Measurements from ENCODE around the gene WDR75. TPM values are rescaled to one million over a fixed set of nuclear protein-coding genes. Genes with fewer than 3 reads are reported as not detected.
A peak's percentile ranks its signal among the peaks of the same experiment; 100 is the strongest.

The WDR75 gene
- total and polyA plus RNA-seq, 9 of the 15 experiments (the other 6 are each of a cell fraction or from before 2014, with no cell fraction given): 50.9 to 111 (median 76.4) TPM

DNA sequence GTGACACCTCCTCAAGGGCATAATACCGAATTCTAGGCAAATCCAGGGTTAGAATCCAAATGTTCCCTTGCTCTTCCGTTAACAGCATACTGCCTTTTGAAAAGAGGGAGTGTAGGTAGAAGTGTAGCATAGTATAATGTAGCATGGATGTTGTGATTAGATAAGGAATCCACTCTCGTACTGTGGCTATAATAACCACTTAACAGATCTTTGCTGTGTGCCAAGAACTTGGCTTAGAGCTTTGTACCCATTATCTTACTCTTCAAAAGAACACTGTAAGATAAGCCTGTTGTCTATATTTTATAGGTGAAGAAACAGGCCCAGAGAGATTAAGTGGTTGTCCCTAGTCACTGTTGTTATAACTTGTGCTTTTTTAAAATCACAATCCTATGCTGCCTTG, 24.2 kb downstream of the WDR75 start:
- peak; percentile 35 for FAIRE-seq
- ATAC-seq: peak; percentile 86
- Histone ChIP-seq H3K9me3 (replicated peaks; ENCODE audit: control insufficient read depth, insufficient read depth, low read depth, low read length) (no peaks in the 10 kb centered on the region), H3K27me3 (ENCODE audit: control insufficient read depth in 2 of 2, insufficient read depth in 2 of 2, low read length in 2 of 2) (no peaks in the 10 kb centered on the region), H3K4me1 (replicated peaks in 1 of 2; ENCODE audit: control insufficient read depth in 2 of 2, insufficient read depth in 2 of 2, low read length in 2 of 2) (peaks cover 0 to 7% of the 10 kb centered on the region in 2 experiments; a peak in 2 of 5 replicates), H3K79me2 (ENCODE audit: control insufficient read depth, insufficient read depth, low read length) (no peaks in the 10 kb centered on the region), H3K9ac (ENCODE audit: insufficient read depth in 1 of 2, low read depth in 2 of 2, low read length in 2 of 2) (no peak overlapping the region; a peak in 1 of 4 replicates), H3K9me1 (ENCODE audit: control insufficient read depth, insufficient read depth, low read length) (no peaks in the 10 kb centered on the region), H3K36me3 (ENCODE audit: control insufficient read depth, insufficient read depth, low read length) (peaks cover 97% of the 10 kb centered on the region), H3K4me2 (ENCODE audit: insufficient read depth, low read length) (no peak overlapping the region), H3K27ac (ENCODE audit: extremely low read depth, low read depth, low read length) (no peak overlapping the region), H3K4me3 (no peak overlapping the region), H4K20me1 (replicated peaks; ENCODE audit: control insufficient read depth, insufficient read depth, low read length) (no peaks in the 10 kb centered on the region), H2AFZ (ENCODE audit: low read depth, low read length) (no peak overlapping the region)
- WGBS (ENCODE audit: insufficient coverage, low coverage, missing lambda C conversion rate): 2% methylated on average over 3 of the region's 3 CpGs
- ChIA-PET POLR2A (interaction anchor here (0.8 kb wide), 1 partner anchor 115 kb away, joined by 3 read pairs; the partner anchor contains the start of gene SLC40A1), CTCF (ENCODE audit: low intra/inter-chr PET ratio) (no interaction called here)
- intact Hi-C loops (cut with micrococcal nuclease) (no loop called here), in situ Hi-C loops (cut with MboI) (no loop called here)
- BruUV-seq (replicated peaks): TSS peak; percentile 7
- peak in 2 of 4 experiments; percentile 15 to 45 for DNase-seq (ENCODE audit: extremely low read depth in 1 of 4, low spot score in 3 of 4)
- TF ChIP-seq CHD1 (IDR thresholded peaks at IDR 0.05; ENCODE audit: low read length): no peak
- TF ChIP-seq, protein P1, sequence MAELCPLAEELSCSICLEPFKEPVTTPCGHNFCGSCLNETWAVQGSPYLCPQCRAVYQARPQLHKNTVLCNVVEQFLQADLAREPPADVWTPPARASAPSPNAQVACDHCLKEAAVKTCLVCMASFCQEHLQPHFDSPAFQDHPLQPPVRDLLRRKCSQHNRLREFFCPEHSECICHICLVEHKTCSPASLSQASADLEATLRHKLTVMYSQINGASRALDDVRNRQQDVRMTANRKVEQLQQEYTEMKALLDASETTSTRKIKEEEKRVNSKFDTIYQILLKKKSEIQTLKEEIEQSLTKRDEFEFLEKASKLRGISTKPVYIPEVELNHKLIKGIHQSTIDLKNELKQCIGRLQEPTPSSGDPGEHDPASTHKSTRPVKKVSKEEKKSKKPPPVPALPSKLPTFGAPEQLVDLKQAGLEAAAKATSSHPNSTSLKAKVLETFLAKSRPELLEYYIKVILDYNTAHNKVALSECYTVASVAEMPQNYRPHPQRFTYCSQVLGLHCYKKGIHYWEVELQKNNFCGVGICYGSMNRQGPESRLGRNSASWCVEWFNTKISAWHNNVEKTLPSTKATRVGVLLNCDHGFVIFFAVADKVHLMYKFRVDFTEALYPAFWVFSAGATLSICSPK (IDR thresholded peaks at IDR 0.05; ENCODE audit: borderline replicate concordance): no peak
- no peak for TF ChIP-seq RHOXF2B (CRISPR knock-in tag; conservative IDR thresholded peaks at IDR 0.05)
- TF ChIP-seq PCBP2 (IDR thresholded peaks at IDR 0.05; ENCODE audit: low read depth, low read length, poor library complexity, severe bottlenecking): no peak
- TF ChIP-seq POLR3A (IDR thresholded peaks at IDR 0.05; ENCODE audit: borderline replicate concordance, extremely low read depth, insufficient read depth, insufficient read length): no peak
- no peak for TF ChIP-seq ZNF766 (CRISPR knock-in tag; conservative IDR thresholded peaks at IDR 0.05)
- peak; percentile 88; the same call in 1 of the 2 replicates for TF ChIP-seq SOX6 (IDR thresholded peaks at IDR 0.05)
- no peak for TF ChIP-seq ZNF324 (CRISPR knock-in tag; IDR thresholded peaks at IDR 0.05)
- no peak for TF ChIP-seq TGIF2 (CRISPR knock-in tag; IDR thresholded peaks at IDR 0.05)
- no peak for TF ChIP-seq ETV5 (CRISPR knock-in tag; IDR thresholded peaks at IDR 0.05; ENCODE audit: low read depth)
- no peak for TF ChIP-seq ZSCAN32 (CRISPR knock-in tag; IDR thresholded peaks at IDR 0.05)
- peak; percentile 22; the same call in 1 of the 2 replicates for TF ChIP-seq VEZF1 (CRISPR knock-in tag; IDR thresholded peaks at IDR 0.05)
- TF ChIP-seq NFIC (IDR thresholded peaks at IDR 0.05): peak; percentile 52
- TF ChIP-seq, protein P2, sequence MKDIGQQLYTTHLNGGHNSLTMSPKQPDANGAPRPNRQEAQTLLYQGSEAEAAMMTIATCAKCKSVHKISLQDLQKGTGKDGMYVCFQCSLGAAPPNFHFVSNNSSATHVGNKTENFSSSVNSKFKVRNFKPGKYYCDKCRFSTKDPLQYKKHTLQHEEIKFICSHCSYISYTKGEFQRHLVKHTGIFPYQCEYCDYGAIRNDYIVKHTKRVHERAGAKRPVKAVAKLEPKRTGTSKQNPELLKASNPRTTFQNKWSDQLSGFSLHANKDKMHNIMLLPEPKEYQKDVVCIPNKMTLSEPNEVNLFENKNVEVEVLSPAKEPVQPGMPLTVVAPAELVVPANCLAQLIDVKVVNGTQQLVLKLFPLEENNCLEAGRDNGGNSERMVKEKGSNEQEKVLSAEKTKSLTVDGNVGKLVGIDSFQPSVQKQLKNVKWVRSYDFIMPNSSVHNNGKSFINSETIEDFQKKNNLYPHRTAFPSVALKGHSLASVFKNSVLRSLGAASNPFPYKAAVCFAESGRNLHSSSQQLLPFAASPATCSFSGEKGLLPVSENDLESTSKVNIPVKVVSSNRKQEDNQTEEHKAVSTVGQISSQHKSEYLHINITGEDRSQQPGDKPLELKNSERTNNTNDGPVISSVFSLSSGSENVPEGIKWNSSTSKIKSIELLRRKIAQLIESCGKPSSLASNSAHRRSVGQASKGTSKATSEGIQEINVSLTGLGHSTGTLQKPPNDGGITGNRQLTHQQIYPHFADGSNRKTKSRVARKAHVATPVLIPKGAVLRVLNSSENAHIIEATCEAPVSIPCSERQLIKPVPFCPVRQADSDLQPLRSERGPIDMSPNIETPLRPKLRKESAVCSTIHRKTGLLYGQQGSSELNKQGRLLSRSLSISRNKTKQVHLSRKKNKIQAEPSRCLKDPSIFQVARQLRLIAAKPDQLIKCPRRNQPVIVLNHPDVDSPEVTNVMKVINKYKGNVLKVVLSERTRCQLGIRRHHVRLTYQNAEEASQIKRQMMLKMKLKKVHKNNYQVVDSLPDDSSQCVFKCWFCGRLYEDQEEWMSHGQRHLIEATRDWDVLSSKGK (CRISPR knock-in tag; IDR thresholded peaks at IDR 0.05): no peak
- no peak for TF ChIP-seq MIER1 (IDR thresholded peaks at IDR 0.05; ENCODE audit: low read depth)
- TF ChIP-seq EHMT2 (IDR thresholded peaks at IDR 0.05): no peak
- TF ChIP-seq CBFA2T2 (conservative IDR thresholded peaks at IDR 0.05): 0 out of 2 replicates have a peak, but pooled peaks have one; percentile 34
